Measurements from ENCODE around the gene GBP2. TPM values are rescaled to one million over a fixed set of nuclear protein-coding genes. Genes with fewer than 3 reads are reported as not detected.

The GBP2 gene
- total RNA-seq, 1 experiment from 2014 or later = 3.0 TPM

- Histone ChIP-seq H3K9me3 (ENCODE audit: control insufficient read depth, insufficient read depth, low read depth, low read length) (no peaks in the 10 kb centered on the region), H3K27me3 (ENCODE audit: control insufficient read depth, insufficient read depth, low read length) (peaks cover 4% of the 10 kb centered on the region), H3K27ac (ENCODE audit: low read length) (no peak overlapping the region), H3K36me3 (ENCODE audit: control insufficient read depth, insufficient read depth, low read length) (no peaks in the 10 kb centered on the region), H3K4me3 (ENCODE audit: low read depth in 2 of 2, low read length in 2 of 2) (no peak overlapping the region), H3K4me1 (ENCODE audit: control insufficient read depth, insufficient read depth, low read length) (no peaks in the 10 kb centered on the region)
- no TSS peak for BruUV-seq (replicated peaks)
- intact Hi-C loops (cut with micrococcal nuclease; ENCODE audit: unreplicated experiment) = no loop called here
- ChIA-PET POLR2A (no interaction called here), CTCF (no interaction called here)
- ATAC-seq (no peak), DNase-seq (ENCODE audit: low read depth, low spot score) (no peak)
- in situ Hi-C loops (cut with HindIII; ENCODE audit: low pct_unique_long_range_greater_than_20kb, low sequenced_read_pairs) = no loop called here
- TF ChIP-seq CTCF (IDR thresholded peaks at IDR 0.05) (no peak), SIN3A (IDR thresholded peaks at IDR 0.05; ENCODE audit: borderline replicate concordance, insufficient read depth, low read depth, low read length) (no peak), TCF7L2 (IDR thresholded peaks at IDR 0.05; ENCODE audit: low read depth, low read length) (no peak), REST (IDR thresholded peaks at IDR 0.05; ENCODE audit: insufficient read depth in 1 of 2, low read depth in 2 of 2, low read length in 1 of 2) (no peak), POLR2AphosphoS5 (IDR thresholded peaks at IDR 0.05; ENCODE audit: low read depth, low read length) (no peak)
These were observed 23.9 kb downstream of the GBP2 start for GRCh38 chr1:89102021-89102420.

GRCh38 chr1:89100412-89100811 is 25.5 kb downstream of the GBP2 start:
- H3K27ac ChIP-seq (ENCODE audit: low read length) = no peak overlapping the region
- no peaks in the 10 kb centered on the region for H3K4me1 ChIP-seq (ENCODE audit: control insufficient read depth, insufficient read depth, low read length)
- ChIA-PET POLR2A (no interaction called here), CTCF (interaction anchor here (0.6 kb wide), 1 partner anchor 156 kb away, joined by 5 read pairs; no protein-coding TSS in a partner anchor)
- TF ChIP-seq CTCF (IDR thresholded peaks at IDR 0.05) (no peak), SIN3A (IDR thresholded peaks at IDR 0.05; ENCODE audit: borderline replicate concordance, insufficient read depth, low read depth, low read length) (no peak), TCF7L2 (IDR thresholded peaks at IDR 0.05; ENCODE audit: low read depth, low read length) (no peak), POLR2AphosphoS5 (IDR thresholded peaks at IDR 0.05; ENCODE audit: low read depth, low read length) (no peak), REST (IDR thresholded peaks at IDR 0.05; ENCODE audit: insufficient read depth in 1 of 2, low read depth in 2 of 2, low read length in 1 of 2) (no peak)
- intact Hi-C loops (cut with micrococcal nuclease; ENCODE audit: unreplicated experiment) (no loop called here), in situ Hi-C loops (cut with HindIII; ENCODE audit: low pct_unique_long_range_greater_than_20kb, low sequenced_read_pairs) (no loop called here)
- no peak for ATAC-seq
- no peaks in the 10 kb centered on the region for H3K36me3 ChIP-seq (ENCODE audit: control insufficient read depth, insufficient read depth, low read length)
- BruUV-seq (replicated peaks) = no TSS peak
- H3K4me3 ChIP-seq (ENCODE audit: low read depth in 2 of 2, low read length in 2 of 2) = no peak overlapping the region
- peaks cover 4% of the 10 kb centered on the region for H3K27me3 ChIP-seq (ENCODE audit: control insufficient read depth, insufficient read depth, low read length)
- H3K9me3 ChIP-seq (ENCODE audit: control insufficient read depth, insufficient read depth, low read depth, low read length) = peaks cover 3% of the 10 kb centered on the region; the same call in 1 of the 2 replicates
- DNase-seq (ENCODE audit: low read depth, low spot score) = no peak

All from Panc1 (cell line).